OCI-M2 (cell line): Measurements from ENCODE around the gene CGB3.

Source experiments
- DNase-seq: peaks from one replicate; lab custom pipeline; 2025; ENCODE audit not compliant: unreplicated experiment; lab: John Stamatoyannopoulos, UW

CGB3 gene

GRCh38 chr19:48988860-48989259 is 35.3 kb downstream of the CGB3 start:
- DNase-seq: no peak

GRCh38 chr19:48988286-48988685 is 35.8 kb downstream of the CGB3 start:
- DNase-seq: no peak

- DNase-seq: no peak
Measured at GRCh38 chr19:48987323-48987722, 36.8 kb downstream of the CGB3 start.

- no peak for DNase-seq
Measured at GRCh38 chr19:48986211-48986610, 37.9 kb downstream of the CGB3 start.

- no peak for DNase-seq
Measured at GRCh38 chr19:48985711-48986110, 38.4 kb downstream of the CGB3 start.

GRCh38 chr19:48982280-48982679 is 41.9 kb downstream of the CGB3 start:
- DNase-seq: no peak

- no peak for DNase-seq
Measured at GRCh38 chr19:48977061-48977460, 47.1 kb downstream of the CGB3 start.

GRCh38 chr19:48975947-48976847 is 47.9 kb downstream of the CGB3 start:
- no peak for DNase-seq
